Brain microvascular endothelial cell (primary cell): ENCODE results near the gene SERPINA10.

ENCODE experiments used
- DNase-seq: peaks from one replicate; pipeline ENCODE4 v3.0.0-alpha.2; 2020
- H3K27ac ChIP-seq: fragments of 250-450 bp; sonication (Bioruptor Pico); 2 replicates; pipeline ENCODE4 v1.5.1; 2020; ENCODE audit warnings: mild to moderate bottlenecking, moderate library complexity
- H3K27me3 ChIP-seq: fragments of 250-450 bp; sonication (Bioruptor Pico); replicated peaks from 2 replicates; pipeline ENCODE4 v1.5.1; 2020; ENCODE audit warnings: mild to moderate bottlenecking
- H3K36me3 ChIP-seq: fragments of 250-450 bp; sonication (Bioruptor Pico); replicated peaks from 2 replicates; pipeline ENCODE4 v1.5.1; 2020; ENCODE audit warnings: mild to moderate bottlenecking
- H3K4me3 ChIP-seq: 2 replicates; pipeline ENCODE4 v1.5.1; 2011; ENCODE audit warnings: low read depth, mild to moderate bottlenecking, control low read depth, low read length, moderate library complexity
- CTCF ChIP-seq: IDR thresholded peaks from 2 replicates; pipeline ENCODE4 v1.5.1; 2011; ENCODE audit warnings: low read depth, mild to moderate bottlenecking, moderate library complexity, low read length, control low read depth, inconsistent platforms; ENCODE audit errors: missing control alignments
- in situ Hi-C: cut with HindIII; loops from 2 replicates; pipeline ENCODE4 v1.10.0; 2017; ENCODE audit warnings: low sequenced_read_pairs, low pct_ligation_motif_present

The SERPINA10 gene

GRCh38 chr14:94292526-94292871 lies 569 bp downstream of the SERPINA10 start:
- no peaks in the 10 kb centered on the region for H3K36me3 ChIP-seq
- no peaks in the 10 kb centered on the region for H3K27me3 ChIP-seq
- no peak overlapping the region for H3K4me3 ChIP-seq
- no peak for TF ChIP-seq CTCF
- in situ Hi-C loops, result no loop called here
- H3K27ac ChIP-seq, result no peak overlapping the region
- DNase-seq, result no peak

GRCh38 chr14:94291906-94292525 lies 1.1 kb downstream of the SERPINA10 start:
- Histone ChIP-seq H3K4me3 (no peak overlapping the region), H3K27me3 (no peaks in the 10 kb centered on the region), H3K27ac (no peak overlapping the region), H3K36me3 (no peaks in the 10 kb centered on the region)
- TF ChIP-seq CTCF, result no peak
- no peak for DNase-seq
- in situ Hi-C loops, result no loop called here

DNA sequence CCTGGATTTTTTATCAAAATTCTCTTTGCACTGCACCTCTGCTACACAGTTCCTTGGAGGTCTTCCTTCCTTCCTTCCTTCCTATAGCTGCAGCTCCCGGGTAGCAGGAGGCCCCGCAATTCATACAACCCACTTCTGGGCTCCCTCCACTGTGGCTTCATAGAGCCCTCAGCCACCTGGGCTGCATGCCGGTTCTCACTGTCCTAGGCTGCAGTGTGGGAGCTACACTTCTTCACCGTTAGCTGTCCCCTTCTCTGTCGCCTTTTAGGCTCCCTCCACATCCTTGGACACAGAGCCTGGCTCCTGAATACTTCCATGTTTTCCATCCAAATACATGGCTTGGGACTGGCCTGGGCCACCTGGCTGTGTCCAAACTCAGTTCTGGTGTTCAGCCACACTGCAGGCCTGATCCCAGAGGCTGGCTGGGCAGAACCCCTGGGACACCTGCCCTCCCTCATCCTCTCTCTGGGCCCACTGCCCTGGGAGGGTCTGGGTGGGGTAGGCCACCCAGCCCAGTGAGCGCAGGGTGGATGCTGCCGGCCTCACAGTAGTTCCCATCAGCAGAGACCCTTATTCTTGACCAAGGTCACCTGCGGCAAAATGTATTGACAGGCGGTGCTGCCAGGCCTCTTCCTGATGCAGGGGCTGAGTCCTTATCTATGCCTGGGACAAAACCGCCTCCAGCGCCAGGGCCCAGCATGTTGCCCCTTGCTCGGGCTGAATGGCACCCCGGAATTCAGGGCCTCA lies 1.7 kb downstream of the SERPINA10 start:
- no peak for TF ChIP-seq CTCF
- DNase-seq, result no peak
- Histone ChIP-seq H3K36me3 (no peaks in the 10 kb centered on the region), H3K27ac (no peak overlapping the region), H3K4me3 (no peak overlapping the region), H3K27me3 (no peaks in the 10 kb centered on the region)
- in situ Hi-C loops, result no loop called here

- Histone ChIP-seq H3K27ac (no peak overlapping the region), H3K4me3 (no peak overlapping the region), H3K36me3 (no peaks in the 10 kb centered on the region), H3K27me3 (no peaks in the 10 kb centered on the region)
- in situ Hi-C loops, result no loop called here
- DNase-seq, result no peak
- no peak for TF ChIP-seq CTCF
Measured at GRCh38 chr14:94290197-94290596, 2.9 kb downstream of the SERPINA10 start.

DNA sequence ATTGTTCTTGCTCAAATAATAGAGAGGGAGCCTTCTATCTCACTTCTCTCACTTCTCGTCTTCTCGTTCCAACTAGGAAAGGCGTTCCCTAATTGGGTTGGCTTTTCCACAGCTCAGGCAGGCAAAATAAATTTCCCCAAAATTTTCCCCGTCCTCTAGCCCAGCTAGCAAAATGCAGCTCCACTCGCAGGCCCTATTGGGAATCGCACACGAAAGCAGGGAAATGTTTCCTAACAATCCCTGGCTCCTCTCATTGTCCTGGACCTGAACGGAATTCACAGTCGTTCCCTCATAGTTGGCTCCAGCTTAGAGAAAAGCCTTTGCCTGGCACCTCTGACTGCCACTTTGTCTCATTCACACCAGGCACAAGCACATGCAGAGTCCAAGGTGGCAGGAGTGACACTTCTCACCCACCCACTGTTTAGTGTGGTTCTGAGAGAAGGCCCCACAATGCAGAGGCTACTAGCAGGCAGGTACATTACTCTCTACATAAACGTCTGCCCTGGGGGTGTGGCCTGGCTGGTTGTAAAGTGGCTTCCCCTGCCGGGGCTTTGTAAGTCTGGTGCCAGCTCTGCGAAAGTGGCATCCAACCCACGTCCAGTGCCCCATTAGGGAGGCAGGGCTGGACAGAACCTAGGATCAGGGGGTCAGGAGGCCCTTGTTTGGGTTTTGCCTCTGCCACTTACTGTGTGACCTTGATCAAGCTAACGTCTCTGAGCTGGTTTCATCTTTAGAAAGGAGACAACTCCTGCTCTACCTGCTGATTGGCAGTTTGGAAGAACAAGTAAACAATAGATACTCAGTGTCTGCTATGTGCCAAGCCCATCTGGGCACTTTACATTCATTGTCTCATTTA lies 4.2 kb downstream of the SERPINA10 start:
- Histone ChIP-seq H3K4me3 (no peak overlapping the region), H3K27me3 (no peaks in the 10 kb centered on the region), H3K36me3 (no peaks in the 10 kb centered on the region), H3K27ac (no peak overlapping the region)
- no peak for TF ChIP-seq CTCF
- DNase-seq, result no peak
- in situ Hi-C loops, result no loop called here
